ENCODE measurements around the gene KIAA0232. TPM values are rescaled to one million over a fixed set of nuclear protein-coding genes. Genes with fewer than 3 reads are reported as not detected.

The KIAA0232 gene
- total and polyA plus RNA-seq, 8 donors = 4.0 to 12.4 (median 8.8) TPM

DNA sequence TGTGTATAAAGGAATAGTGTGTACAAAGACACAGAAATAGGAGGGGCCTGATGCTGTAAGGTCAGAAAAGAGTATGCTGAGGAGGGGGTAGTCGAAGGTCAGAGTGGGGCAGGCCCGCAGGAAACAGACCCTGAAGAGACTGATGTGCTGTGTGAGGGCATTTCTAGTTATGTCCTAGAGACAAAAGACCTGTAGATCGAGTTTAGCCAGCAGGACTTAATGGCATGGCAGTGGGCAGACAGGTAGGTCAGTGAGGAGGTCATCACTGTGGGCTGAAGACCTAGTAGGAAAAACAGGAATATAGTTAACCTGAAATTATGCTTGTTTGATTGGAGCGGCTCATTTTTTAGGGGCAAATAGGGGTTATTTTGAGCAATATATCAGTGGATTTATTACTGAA, 57.1 kb downstream of the KIAA0232 start:
- H3K36me3 ChIP-seq = no peaks in the 10 kb centered on the region
- intact Hi-C loops (cut with DNase I) = no loop called here
- TF ChIP-seq, protein P1, sequence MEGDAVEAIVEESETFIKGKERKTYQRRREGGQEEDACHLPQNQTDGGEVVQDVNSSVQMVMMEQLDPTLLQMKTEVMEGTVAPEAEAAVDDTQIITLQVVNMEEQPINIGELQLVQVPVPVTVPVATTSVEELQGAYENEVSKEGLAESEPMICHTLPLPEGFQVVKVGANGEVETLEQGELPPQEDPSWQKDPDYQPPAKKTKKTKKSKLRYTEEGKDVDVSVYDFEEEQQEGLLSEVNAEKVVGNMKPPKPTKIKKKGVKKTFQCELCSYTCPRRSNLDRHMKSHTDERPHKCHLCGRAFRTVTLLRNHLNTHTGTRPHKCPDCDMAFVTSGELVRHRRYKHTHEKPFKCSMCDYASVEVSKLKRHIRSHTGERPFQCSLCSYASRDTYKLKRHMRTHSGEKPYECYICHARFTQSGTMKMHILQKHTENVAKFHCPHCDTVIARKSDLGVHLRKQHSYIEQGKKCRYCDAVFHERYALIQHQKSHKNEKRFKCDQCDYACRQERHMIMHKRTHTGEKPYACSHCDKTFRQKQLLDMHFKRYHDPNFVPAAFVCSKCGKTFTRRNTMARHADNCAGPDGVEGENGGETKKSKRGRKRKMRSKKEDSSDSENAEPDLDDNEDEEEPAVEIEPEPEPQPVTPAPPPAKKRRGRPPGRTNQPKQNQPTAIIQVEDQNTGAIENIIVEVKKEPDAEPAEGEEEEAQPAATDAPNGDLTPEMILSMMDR (IDR thresholded peaks at IDR 0.05) = no peak
- FAIRE-seq (no peak), DNase-seq (no peak), ATAC-seq (no peak)
- H3K4me3 ChIP-seq = no peak overlapping the region
- H3K9me3 ChIP-seq = no peaks in the 10 kb centered on the region
- peaks cover 8 to 10% (median 9%) of the 10 kb centered on the region in 3 donors for H3K4me1 ChIP-seq
- H3K27me3 ChIP-seq = no peaks in the 10 kb centered on the region
- H3K27ac ChIP-seq = no peak overlapping the region
- 71 to 79% methylated on average over 4 of the region's 4 CpGs for WGBS, 2 donors

- FAIRE-seq (no peak), DNase-seq (no peak), ATAC-seq (peak; percentile 68 to 74 (median 71))
- 23 to 30% methylated on average over 8 of the region's 8 CpGs for WGBS, 2 donors
- peaks cover 8 to 10% (median 9%) of the 10 kb centered on the region in 3 donors for H3K4me1 ChIP-seq
- H3K36me3 ChIP-seq = no peaks in the 10 kb centered on the region
- intact Hi-C loops (cut with DNase I) = no loop called here
- H3K9me3 ChIP-seq = no peaks in the 10 kb centered on the region
- H3K27ac ChIP-seq = no peak overlapping the region
- no peaks in the 10 kb centered on the region for H3K27me3 ChIP-seq
- H3K4me3 ChIP-seq = no peak overlapping the region
- TF ChIP-seq, protein P1 (IDR thresholded peaks at IDR 0.05) = no peak
These were observed 57.8 kb downstream of the KIAA0232 start for GRCh38 chr4:6840062-6840976.

DNA sequence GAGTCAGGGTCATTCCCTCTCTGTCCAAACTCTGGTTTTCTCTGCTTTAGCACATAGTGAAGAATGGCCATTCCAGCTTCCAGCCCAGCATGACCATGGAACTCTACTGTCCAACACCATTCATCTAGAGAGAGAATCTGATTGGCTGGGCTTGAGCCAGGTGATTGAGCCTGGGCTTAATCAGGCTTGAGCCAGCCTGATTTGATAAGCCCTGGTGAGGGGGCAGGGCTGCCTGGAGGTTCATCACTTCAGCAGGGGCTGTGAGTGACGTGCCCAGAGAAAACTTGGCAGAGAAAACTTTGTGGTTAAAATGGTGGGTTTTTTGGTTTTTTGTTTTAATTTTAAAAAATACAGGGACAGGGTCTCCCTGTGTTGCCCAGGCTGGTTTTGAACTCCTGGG, 62.5 kb downstream of the KIAA0232 start:
- no peak for FAIRE-seq
- Histone ChIP-seq H3K4me1 (peaks cover 4 to 9% (median 7%) of the 10 kb centered on the region in 3 donors), H3K4me3 (no peak overlapping the region), H3K27ac (no peak overlapping the region), H3K27me3 (no peaks in the 10 kb centered on the region), H3K36me3 (peaks cover 0 to 11% (median 0%) of the 10 kb centered on the region in 3 donors), H3K9me3 (no peaks in the 10 kb centered on the region)
- intact Hi-C loops (cut with DNase I) = no loop called here
- DNase-seq = no peak
- WGBS, 2 donors = 91 to 95% methylated on average over 1 of the region's 1 CpG
- no peak for ATAC-seq
- TF ChIP-seq, protein P1 (IDR thresholded peaks at IDR 0.05) = no peak

DNA sequence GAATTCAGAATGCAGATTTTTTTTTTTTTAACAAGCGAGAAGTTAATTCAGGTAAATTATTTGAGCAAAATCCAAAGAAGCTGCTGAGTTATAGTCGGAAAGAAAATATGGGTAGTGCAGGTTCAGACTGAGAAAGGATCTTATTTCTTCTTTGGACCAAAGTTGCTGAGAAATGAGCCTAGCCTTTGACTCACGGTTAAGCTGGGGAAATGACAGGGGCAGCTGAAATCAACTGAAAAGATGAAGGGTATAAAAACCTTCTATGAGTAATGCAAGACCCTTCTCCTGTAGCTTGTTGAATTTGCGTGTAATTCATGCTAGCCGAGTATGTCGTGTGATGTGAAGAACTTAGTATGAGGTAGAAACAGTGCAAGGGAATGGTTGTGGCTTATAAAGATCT, 63.0 kb downstream of the KIAA0232 start:
- DNase-seq = no peak
- FAIRE-seq = no peak
- no peaks in the 10 kb centered on the region for H3K27me3 ChIP-seq
- WGBS, 2 donors = 96 to 97% methylated on average over 6 of the region's 6 CpGs
- TF ChIP-seq, protein P1 (IDR thresholded peaks at IDR 0.05) = no peak
- intact Hi-C loops (cut with DNase I) = no loop called here
- no peak for ATAC-seq
- H3K9me3 ChIP-seq = no peaks in the 10 kb centered on the region
- H3K27ac ChIP-seq = no peak overlapping the region
- peaks cover 0 to 11% (median 0%) of the 10 kb centered on the region in 3 donors for H3K36me3 ChIP-seq
- H3K4me3 ChIP-seq = no peak overlapping the region
- H3K4me1 ChIP-seq = peaks cover 0 to 4% (median 3%) of the 10 kb centered on the region in 3 donors

GRCh38 chr4:6847178-6847577, 64.7 kb downstream of the KIAA0232 start:
- Histone ChIP-seq H3K27ac (no peak overlapping the region), H3K4me3 (no peak overlapping the region), H3K27me3 (no peaks in the 10 kb centered on the region), H3K36me3 (peaks cover 0 to 11% (median 0%) of the 10 kb centered on the region in 3 donors), H3K9me3 (no peaks in the 10 kb centered on the region), H3K4me1 (no peaks in the 10 kb centered on the region)
- 47% methylated on average over 2 of the region's 2 CpGs for WGBS, 2 donors
- TF ChIP-seq, protein P1 (IDR thresholded peaks at IDR 0.05) = no peak
- FAIRE-seq (no peak), DNase-seq (no peak), ATAC-seq (no peak)
- intact Hi-C loops (cut with DNase I) = no loop called here
